IgD-negative memory B cell (primary cell): Measurements from ENCODE around the gene EPB41L2. TPM values are rescaled to one million over a fixed set of nuclear protein-coding genes. Genes with fewer than 3 reads are reported as not detected.
"Not testable (repeated sequence)": the region's sequence is repeated elsewhere in the genome, so short reads cannot be mapped to it uniquely, and the experiment has no call there.

Experiments used
- H3K27ac Mint-ChIP-seq, 3 donors: one replicate each; pipeline ENCODE4 v1.8.0; 2020 to 2022; ENCODE audit warnings: mild to moderate bottlenecking in 3 of 3, mixed read lengths in 3 of 3, moderate library complexity in 1 of 3
- H3K27me3 Mint-ChIP-seq: one replicate; pipeline ENCODE4 v1.8.0; 2021; ENCODE audit warnings: mixed read lengths
- H3K36me3 Mint-ChIP-seq: one replicate; pipeline ENCODE4 v1.8.0; 2020; ENCODE audit warnings: mild to moderate bottlenecking, mixed read lengths
- H3K4me1 Mint-ChIP-seq, 3 donors: one replicate each; pipeline ENCODE4 v1.8.0; 2020 to 2022; ENCODE audit warnings: mixed read lengths in 3 of 3, mild to moderate bottlenecking in 1 of 3
- H3K4me3 Mint-ChIP-seq, 4 donors: one replicate each; pipeline ENCODE4 v1.8.0; 2020 to 2022; ENCODE audit warnings: mild to moderate bottlenecking in 4 of 4, mixed read lengths in 4 of 4, moderate library complexity in 3 of 4
- H3K9me3 Mint-ChIP-seq, 3 donors: one replicate each; pipeline ENCODE4 v1.8.0; 2020 to 2021; ENCODE audit warnings: mixed read lengths in 3 of 3, mild to moderate bottlenecking in 1 of 3
- polyA plus RNA-seq: library from polyadenylated mRNA; unstranded; fragments of 300-500 nt; fragmentation: Illumina TruSeq; gene quantifications from one replicate; pipeline ENCODE4 v1.2.3, GENCODE V29; 2021

Gene EPB41L2
- polyA plus RNA-seq, 1 donor from 2014 or later = 21.2 TPM

DNA sequence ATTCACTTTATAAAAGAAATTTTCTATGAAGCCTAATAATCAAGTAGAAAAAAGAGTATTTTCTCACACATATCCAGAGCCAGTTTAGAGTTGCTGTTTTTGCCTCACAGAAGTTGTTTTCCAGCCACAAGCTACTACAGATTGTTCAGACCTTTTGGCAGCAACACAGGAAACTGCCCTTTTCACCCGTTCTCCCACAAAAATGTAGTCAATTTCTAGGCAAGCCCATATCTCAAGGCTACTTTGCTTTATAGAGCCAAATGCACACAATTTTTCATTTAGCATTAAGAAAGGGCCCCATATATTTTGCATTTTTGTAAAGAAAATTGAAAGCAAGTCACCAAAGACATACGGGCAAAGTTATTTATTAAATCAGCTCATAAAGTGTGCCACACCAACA, 49.5 kb downstream of the EPB41L2 start:
- H3K36me3 Mint-ChIP-seq = no peaks in the 10 kb centered on the region
- H3K27me3 Mint-ChIP-seq = no peaks in the 10 kb centered on the region
- H3K27ac Mint-ChIP-seq = no peak overlapping the region
- peaks cover 1 to 5% (median 2%) of the 10 kb centered on the region in 3 donors for H3K9me3 Mint-ChIP-seq
- peaks cover 0 to 14% (median 12%) of the 10 kb centered on the region in 3 donors for H3K4me1 Mint-ChIP-seq
- no peak overlapping the region for H3K4me3 Mint-ChIP-seq

DNA sequence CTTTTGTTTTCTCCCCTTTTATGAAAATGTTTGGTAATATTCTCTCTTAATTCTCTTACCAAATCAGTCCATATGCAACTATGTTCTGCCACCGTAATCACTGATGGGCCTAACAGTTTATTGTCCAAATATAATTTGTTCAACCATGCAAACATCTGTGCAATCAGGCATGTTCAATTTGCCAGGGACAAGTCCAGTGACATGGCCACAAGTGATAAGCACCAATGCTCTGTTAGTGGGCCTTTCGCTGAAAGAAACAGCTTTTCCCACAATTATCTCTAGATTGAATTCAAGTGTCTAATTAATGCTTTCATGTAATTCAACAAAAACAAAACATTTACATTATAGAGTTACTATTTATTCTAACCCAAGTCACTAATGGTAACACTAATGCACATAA, 53.3 kb downstream of the EPB41L2 start:
- Mint-ChIP-seq H3K36me3 (peaks cover 8% of the 10 kb centered on the region), H3K27me3 (no peaks in the 10 kb centered on the region), H3K27ac (no peak overlapping the region), H3K4me3 (no peak overlapping the region), H3K4me1 (peaks cover 1 to 13% (median 8%) of the 10 kb centered on the region in 3 donors), H3K9me3 (peaks cover 10 to 19% (median 11%) of the 10 kb centered on the region in 3 donors)

DNA sequence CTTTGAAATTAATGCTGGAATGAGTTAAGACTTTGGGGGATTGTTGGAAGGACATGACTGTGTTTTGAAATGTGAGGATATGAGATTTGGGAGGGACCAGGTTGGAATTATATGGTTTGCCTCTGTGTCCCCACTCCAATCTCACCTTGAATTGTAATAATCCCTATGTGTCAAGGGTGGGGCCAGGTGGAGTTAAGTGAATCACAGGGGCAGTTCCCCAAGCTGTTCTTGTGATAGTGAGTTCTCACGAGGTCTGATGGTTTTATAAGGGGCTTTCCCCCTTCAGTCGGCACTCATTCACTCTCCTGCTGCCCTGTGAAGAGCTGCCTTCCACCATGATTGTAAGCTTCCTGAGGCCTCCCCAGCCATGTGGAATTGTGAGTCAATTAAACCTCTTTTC, 54.1 kb downstream of the EPB41L2 start:
- Mint-ChIP-seq H3K4me1 (peaks cover 3 to 11% (median 10%) of the 10 kb centered on the region in 3 donors), H3K9me3 (peaks cover 10 to 19% (median 11%) of the 10 kb centered on the region in 3 donors)
- H3K27ac Mint-ChIP-seq, H3K27me3 Mint-ChIP-seq, H3K4me3 Mint-ChIP-seq, H3K36me3 Mint-ChIP-seq: not testable (repeated sequence)

DNA sequence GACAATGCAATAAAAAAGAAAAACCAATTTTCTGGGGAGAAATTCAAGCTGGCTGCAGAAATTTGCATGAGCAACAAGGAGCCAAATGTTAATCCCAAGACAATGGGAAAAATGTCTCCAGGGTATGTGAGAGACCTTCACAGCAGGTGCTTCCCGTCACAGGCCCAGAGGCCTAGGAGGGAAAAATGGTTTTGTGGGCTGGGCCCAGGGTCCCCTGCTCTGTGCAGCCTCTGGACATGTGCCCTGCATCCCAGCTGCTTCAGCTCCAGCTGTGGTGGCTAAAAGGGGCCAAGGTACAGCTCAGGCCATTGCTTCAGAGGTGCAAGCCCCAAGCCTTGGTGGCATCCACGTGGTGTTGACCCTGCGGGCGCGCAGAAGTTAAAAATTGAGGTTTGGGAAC, 55.1 kb downstream of the EPB41L2 start:
- Mint-ChIP-seq H3K4me1 (peaks cover 3 to 11% (median 10%) of the 10 kb centered on the region in 3 donors), H3K9me3 (peaks cover 10 to 19% (median 11%) of the 10 kb centered on the region in 3 donors)
- H3K36me3 Mint-ChIP-seq, H3K27me3 Mint-ChIP-seq, H3K4me3 Mint-ChIP-seq, H3K27ac Mint-ChIP-seq: not testable (repeated sequence)

DNA sequence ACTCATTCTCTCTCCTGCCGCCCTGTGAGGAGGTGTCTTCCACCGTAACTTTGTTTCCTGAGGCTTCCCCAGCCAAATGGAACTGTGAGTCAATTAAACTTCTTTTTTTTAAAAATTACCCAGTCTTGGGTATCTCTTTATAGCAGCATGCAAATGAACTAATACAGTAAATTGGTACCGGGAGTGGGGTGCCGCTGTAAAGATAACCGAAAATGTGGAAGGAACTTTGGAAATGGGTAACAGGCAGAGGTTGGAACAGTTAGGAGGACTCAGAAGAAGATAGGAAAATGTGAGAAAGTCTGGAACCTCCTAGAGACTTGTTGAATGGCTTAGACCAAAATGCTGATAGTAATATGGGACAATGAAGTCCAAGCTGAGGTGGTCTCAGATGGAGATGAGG, 55.8 kb downstream of the EPB41L2 start:
- Mint-ChIP-seq H3K9me3 (peaks cover 10 to 19% (median 11%) of the 10 kb centered on the region in 3 donors), H3K27me3 (no peaks in the 10 kb centered on the region), H3K4me3 (peak overlapping the region in 1 of 4 donors; percentile 29), H3K4me1 (peaks cover 3 to 11% (median 10%) of the 10 kb centered on the region in 3 donors), H3K36me3 (peaks cover 8% of the 10 kb centered on the region), H3K27ac (no peak overlapping the region)

DNA sequence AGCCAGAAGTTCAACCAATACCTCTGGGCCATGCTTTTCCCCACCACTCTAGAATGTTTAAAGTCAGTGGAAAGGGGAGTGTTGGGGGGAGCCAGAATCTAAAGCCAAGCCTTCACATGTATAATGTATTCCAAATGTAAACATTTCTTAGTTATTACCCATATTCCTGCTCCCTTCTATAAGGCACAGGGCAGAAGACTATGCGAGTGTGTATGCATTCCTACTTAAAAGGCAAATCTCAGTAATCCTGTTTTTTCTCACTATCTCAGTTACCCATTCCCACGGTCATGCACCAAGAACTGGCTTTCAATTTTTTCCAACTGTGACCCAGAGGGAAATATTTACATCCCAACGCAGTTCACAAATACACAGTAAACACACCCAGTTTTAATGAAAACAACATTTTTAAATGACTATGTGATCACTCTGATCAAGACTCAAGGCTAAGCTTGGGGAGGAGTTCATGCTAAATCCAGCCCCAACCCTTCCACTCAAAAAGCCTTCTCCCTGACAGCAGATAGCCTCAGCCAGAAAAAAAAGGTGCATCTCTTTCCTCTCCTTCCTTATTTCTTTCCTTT, 57.5 kb downstream of the EPB41L2 start:
- peak overlapping the region in 1 of 4 donors; percentile 49 for H3K4me3 Mint-ChIP-seq
- H3K9me3 Mint-ChIP-seq = peaks cover 10 to 19% (median 11%) of the 10 kb centered on the region in 3 donors
- no peak overlapping the region for H3K27ac Mint-ChIP-seq
- no peaks in the 10 kb centered on the region for H3K27me3 Mint-ChIP-seq
- H3K36me3 Mint-ChIP-seq = peaks cover 8% of the 10 kb centered on the region
- H3K4me1 Mint-ChIP-seq = peaks cover 5 to 11% (median 7%) of the 10 kb centered on the region in 3 donors

DNA sequence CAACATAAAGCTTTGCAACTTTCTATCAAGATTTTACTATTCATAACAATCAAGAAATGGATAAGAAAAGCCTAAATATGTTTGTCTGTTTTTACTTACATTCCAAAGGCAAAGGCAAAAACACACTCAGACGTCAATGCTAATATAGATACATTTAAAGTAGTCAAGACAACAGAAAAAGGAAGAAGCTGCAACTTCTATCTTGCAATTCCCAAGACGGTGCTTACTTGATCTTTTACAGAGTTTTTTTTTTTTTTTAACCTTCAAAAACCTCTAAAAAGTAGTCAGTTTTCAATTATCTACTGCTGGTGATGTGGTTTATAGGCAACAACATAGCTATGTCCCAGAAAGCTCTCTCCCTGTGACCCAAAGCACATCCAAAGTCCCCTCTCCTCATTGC, 58.1 kb downstream of the EPB41L2 start:
- Mint-ChIP-seq H3K9me3 (peaks cover 10 to 19% (median 11%) of the 10 kb centered on the region in 3 donors), H3K4me1 (peaks cover 5 to 11% (median 10%) of the 10 kb centered on the region in 3 donors), H3K36me3 (peaks cover 8% of the 10 kb centered on the region), H3K27ac (no peak overlapping the region), H3K27me3 (no peaks in the 10 kb centered on the region), H3K4me3 (no peak overlapping the region)

DNA sequence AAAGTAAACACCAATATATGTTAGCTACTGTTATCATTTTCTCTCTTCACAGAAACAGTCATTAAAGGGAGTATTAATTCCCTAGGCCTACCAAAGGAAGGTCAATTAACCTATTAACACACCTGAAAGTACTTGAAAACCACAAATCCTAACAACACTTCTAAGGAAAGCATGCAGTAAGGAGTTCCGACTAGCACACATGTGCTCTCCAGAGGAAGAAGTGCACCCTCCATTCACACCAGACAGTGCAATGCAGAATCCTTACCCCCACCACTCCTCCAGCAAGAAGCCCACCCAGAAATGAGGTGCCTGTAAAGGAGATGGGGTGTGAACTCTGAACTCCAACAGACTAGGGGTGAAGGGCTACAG, 58.7 kb downstream of the EPB41L2 start:
- H3K27me3 Mint-ChIP-seq = no peaks in the 10 kb centered on the region
- no peak overlapping the region for H3K4me3 Mint-ChIP-seq
- no peak overlapping the region for H3K27ac Mint-ChIP-seq
- peaks cover 8% of the 10 kb centered on the region for H3K36me3 Mint-ChIP-seq
- peaks cover 5 to 11% (median 10%) of the 10 kb centered on the region in 3 donors for H3K4me1 Mint-ChIP-seq
- H3K9me3 Mint-ChIP-seq = peaks cover 10 to 19% (median 11%) of the 10 kb centered on the region in 3 donors

DNA sequence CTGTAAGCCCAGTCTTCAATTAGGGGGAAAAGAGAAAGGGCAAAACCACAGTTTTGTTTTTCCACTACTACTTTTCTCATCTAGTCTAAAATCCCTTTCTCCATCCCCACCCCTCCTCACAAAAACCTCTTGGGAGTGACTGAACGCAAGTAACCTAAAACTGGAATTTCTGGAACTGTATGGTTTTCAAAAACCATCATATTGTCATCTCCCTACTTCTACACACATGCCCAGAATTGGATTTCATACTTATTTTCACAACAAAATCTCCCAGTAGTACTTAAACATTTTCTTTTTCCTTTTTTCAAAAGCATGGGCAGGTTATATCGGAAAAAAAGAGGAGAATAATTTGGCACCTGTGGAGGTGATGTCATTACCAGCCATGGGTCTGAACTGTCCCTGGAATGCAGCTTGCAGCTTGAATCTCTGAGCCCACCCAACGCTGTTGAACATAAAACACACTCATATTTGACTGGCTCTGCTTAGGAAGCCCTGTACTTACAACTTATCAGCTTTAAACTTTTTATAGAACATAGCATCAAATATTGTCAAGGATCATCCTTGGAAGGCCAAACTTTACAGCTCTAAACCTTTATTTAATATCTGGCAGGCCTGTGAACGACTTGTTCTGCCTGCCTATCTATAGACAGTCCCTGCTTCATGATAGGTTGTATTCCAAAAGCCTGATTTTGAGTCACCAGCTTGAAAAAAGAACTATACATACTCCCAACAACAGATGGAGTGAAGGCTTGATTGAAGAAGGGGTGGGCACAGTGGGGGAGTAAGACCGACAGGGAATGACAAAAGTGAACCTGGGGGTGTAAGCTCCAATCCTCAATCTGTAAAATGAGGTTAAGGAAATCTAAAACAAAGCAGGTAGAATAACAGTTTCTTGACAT, 59.3 kb downstream of the EPB41L2 start:
- Mint-ChIP-seq H3K27me3 (no peaks in the 10 kb centered on the region), H3K9me3 (peaks cover 10 to 16% (median 10%) of the 10 kb centered on the region in 3 donors), H3K4me1 (peaks cover 7 to 12% (median 11%) of the 10 kb centered on the region in 3 donors), H3K27ac (no peak overlapping the region), H3K4me3 (peak overlapping the region in 1 of 4 donors; percentile 1), H3K36me3 (peaks cover 8% of the 10 kb centered on the region)

DNA sequence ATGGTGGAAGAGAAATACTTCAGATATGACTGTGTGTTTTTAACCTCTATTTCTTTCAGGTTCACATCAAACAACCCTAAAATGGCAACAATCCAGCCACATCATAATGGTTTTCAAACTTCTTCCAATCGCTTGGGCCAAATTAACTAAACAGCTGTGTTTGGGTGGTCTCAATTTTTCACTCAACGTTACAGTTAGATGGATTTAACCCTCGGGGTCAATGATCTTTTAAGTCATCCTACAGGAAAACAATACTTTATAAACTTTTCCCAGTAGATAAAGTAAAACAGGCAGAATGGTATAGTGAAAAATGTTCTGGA, 60.4 kb downstream of the EPB41L2 start:
- H3K27me3 Mint-ChIP-seq = no peaks in the 10 kb centered on the region
- no peak overlapping the region for H3K4me3 Mint-ChIP-seq

DNA sequence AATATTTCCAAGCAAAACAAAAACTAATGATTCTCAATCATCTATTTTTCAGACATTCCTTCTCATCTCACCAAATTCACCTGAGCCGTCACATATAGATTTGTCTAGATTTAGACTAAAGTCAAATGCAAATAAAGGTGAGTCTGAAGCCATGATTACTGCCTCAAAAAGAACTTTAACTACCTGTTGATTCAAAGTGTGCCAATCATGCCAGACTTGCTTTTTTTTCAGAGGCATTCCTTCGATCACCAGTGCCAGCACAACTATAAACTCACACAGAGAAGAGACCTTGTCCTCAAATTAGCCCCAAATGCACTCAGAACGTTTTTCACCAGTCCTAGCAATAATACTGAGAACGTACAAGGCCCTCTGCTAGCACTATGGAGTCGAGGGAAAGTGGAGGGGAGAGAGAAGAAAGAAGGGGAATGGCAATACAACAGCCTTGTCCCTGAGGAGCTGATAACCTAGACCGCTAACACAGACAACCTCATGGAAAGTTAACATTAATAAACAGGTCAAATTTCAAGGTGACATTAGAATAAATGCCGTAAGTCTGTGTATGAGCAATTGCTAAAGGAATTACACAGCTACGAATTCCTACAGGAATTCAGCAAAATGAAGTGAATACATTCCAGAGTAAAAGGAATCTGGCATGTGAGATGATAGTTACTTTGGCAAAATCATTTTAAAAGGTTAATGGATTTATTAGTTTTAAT, 60.9 kb downstream of the EPB41L2 start:
- peaks cover 4 to 5% (median 4%) of the 10 kb centered on the region in 3 donors for H3K9me3 Mint-ChIP-seq
- no peak overlapping the region for H3K4me3 Mint-ChIP-seq
- H3K4me1 Mint-ChIP-seq = peaks cover 9 to 17% (median 16%) of the 10 kb centered on the region in 3 donors
- H3K36me3 Mint-ChIP-seq = peaks cover 1% of the 10 kb centered on the region
- no peaks in the 10 kb centered on the region for H3K27me3 Mint-ChIP-seq
- H3K27ac Mint-ChIP-seq = no peak overlapping the region

More for the DNA sequence above, 60.4 kb downstream of the EPB41L2 start:
- Mint-ChIP-seq H3K4me1 (peaks cover 9 to 16% (median 12%) of the 10 kb centered on the region in 3 donors), H3K36me3 (peaks cover 6% of the 10 kb centered on the region), H3K27ac (no peak overlapping the region), H3K9me3 (peaks cover 6 to 9% (median 8%) of the 10 kb centered on the region in 3 donors)

DNA sequence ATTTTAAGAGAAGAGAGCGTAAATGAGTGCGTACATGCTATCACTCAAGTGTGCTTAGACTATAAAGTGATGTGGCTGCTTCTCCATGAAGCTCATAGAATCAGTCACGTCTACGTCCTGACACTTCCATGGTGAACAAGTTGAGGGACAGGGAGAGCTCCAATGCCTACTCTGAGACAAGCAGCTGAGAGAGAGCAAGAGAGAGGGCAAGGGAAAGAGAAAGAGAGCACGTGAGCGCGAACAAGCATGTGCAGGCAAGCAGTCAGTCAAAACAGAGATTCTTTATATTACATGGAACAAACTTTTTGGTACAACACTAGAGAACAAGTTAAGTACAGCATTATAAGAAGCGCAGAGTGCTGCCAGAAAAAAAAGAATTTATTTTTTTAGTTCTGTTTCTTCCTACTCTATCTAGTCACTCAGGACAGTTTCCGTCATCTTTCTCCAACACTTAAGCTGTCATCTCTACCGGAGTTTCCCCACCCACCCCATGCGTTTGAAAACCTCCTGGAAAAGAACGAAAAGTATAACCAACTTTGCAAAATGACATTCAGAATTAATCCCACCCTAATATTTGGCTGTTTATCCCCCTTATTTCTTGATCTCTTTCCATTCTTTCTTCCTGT, 61.8 kb downstream of the EPB41L2 start:
- H3K9me3 Mint-ChIP-seq = no peaks in the 10 kb centered on the region
- no peaks in the 10 kb centered on the region for H3K27me3 Mint-ChIP-seq
- H3K4me3 Mint-ChIP-seq = peak overlapping the region in 1 of 4 donors; percentile 1
- H3K36me3 Mint-ChIP-seq = no peaks in the 10 kb centered on the region
- H3K4me1 Mint-ChIP-seq = peaks cover 9 to 17% (median 16%) of the 10 kb centered on the region in 3 donors
- H3K27ac Mint-ChIP-seq = peak overlapping the region in 1 of 3 donors; percentile 32

DNA sequence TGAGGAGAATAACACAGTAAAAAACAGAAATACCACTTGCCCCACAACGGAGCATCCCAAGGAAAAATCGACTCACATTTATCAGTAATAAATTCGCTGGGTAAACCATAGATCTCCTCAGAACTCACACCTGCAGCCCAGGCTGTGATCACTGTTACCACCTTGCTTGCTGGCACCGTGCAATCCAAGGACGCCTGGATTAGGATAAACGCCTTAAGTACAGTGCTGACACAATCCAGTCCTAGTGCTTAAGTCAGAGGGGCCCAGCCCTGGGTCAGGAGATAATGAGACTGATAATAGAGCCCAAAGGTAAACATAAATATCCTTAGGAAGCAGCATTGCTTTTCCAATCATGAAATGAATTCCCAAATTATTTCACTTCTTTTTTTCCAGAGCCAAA, 62.5 kb downstream of the EPB41L2 start:
- no peaks in the 10 kb centered on the region for H3K9me3 Mint-ChIP-seq
- H3K36me3 Mint-ChIP-seq = no peaks in the 10 kb centered on the region
- no peak overlapping the region for H3K4me3 Mint-ChIP-seq
- H3K27me3 Mint-ChIP-seq = no peaks in the 10 kb centered on the region
- peaks cover 9 to 18% (median 14%) of the 10 kb centered on the region in 3 donors for H3K4me1 Mint-ChIP-seq
- no peak overlapping the region for H3K27ac Mint-ChIP-seq

DNA sequence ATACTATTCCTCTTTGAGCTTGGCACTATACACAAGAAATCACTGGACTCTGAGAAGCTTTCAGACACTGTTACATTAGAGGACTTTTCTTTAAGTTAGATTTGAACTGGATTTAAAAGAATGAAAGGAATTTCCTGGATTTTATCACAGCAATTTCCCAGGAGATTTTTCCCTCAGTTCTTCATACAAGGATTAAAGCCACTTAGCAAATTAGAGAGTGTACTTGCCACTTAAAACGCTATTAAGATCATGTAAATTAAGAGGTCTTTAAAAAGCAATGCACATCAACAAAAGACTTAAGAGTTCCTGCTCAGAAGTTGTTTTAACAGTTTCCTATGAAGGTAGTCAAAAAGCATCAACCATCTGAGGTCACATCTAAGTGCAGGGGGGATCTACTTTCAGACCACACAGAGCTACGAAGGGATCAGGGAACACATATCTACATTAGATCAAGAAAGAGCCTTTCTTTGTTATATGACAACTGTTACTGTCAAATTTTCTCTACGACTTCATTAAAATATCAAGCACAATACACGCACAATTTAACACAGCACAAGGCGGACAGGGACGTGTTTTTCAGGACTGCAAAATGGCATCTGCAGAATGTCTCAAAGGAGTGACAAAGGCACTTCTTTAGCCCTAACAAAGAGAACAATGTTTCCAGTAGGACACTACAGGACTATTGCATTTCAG, 65.8 kb downstream of the EPB41L2 start:
- H3K4me1 Mint-ChIP-seq = peaks cover 5 to 12% (median 6%) of the 10 kb centered on the region in 3 donors
- H3K4me3 Mint-ChIP-seq = no peak overlapping the region
- no peaks in the 10 kb centered on the region for H3K9me3 Mint-ChIP-seq
- no peaks in the 10 kb centered on the region for H3K36me3 Mint-ChIP-seq
- peak overlapping the region in 1 of 3 donors; percentile 49 for H3K27ac Mint-ChIP-seq
- no peaks in the 10 kb centered on the region for H3K27me3 Mint-ChIP-seq
